HG03097 (cell line): Measurements from ENCODE around the gene TRIM22.
A peak's percentile ranks its signal among the peaks of the same experiment; 100 is the strongest.
"Not testable (repeated sequence)": the region's sequence is repeated elsewhere in the genome, so short reads cannot be mapped to it uniquely, and the experiment has no call there.

Experiments
- ATAC-seq: cut with Tn5 transposase; IDR thresholded peaks from one replicate; pipeline ENCODE4 v1.9.1; 2021; ENCODE audit not compliant: unreplicated experiment, low FRiP score

TRIM22 gene

GRCh38 chr11:5690216-5690615, 626 bp downstream of the TRIM22 start:
- no peak for ATAC-seq

GRCh38 chr11:5690736-5691135, 1.1 kb downstream of the TRIM22 start:
- no peak for ATAC-seq

- ATAC-seq, result not testable (repeated sequence)
Observed at GRCh38 chr11:5691238-5691963, 1.8 kb downstream of the TRIM22 start.

- ATAC-seq, result no peak
Observed at GRCh38 chr11:5691964-5692361, 2.4 kb downstream of the TRIM22 start.

- ATAC-seq, result no peak
Observed at GRCh38 chr11:5694642-5695041, 5.1 kb downstream of the TRIM22 start.

- ATAC-seq, result no peak
Observed at GRCh38 chr11:5695580-5695979, 6.0 kb downstream of the TRIM22 start.

- ATAC-seq, result no peak
Observed at GRCh38 chr11:5696210-5696609, 6.6 kb downstream of the TRIM22 start.

GRCh38 chr11:5698281-5698680, 8.7 kb downstream of the TRIM22 start:
- no peak for ATAC-seq

- ATAC-seq, result no peak
Observed at GRCh38 chr11:5700421-5701054, 10.9 kb downstream of the TRIM22 start.

- no peak for ATAC-seq
Observed at GRCh38 chr11:5701055-5701577, 11.5 kb downstream of the TRIM22 start.

GRCh38 chr11:5703741-5704536, 14.3 kb downstream of the TRIM22 start:
- ATAC-seq, result peak; percentile 62

GRCh38 chr11:5705688-5706087, 16.1 kb downstream of the TRIM22 start:
- ATAC-seq, result no peak

- no peak for ATAC-seq
Observed at GRCh38 chr11:5712507-5712906, 22.9 kb downstream of the TRIM22 start.

GRCh38 chr11:5713695-5714094, 24.1 kb downstream of the TRIM22 start:
- ATAC-seq, result no peak

GRCh38 chr11:5716518-5716917, 26.9 kb downstream of the TRIM22 start:
- ATAC-seq, result not testable (repeated sequence)

- no peak for ATAC-seq
Observed at GRCh38 chr11:5719703-5720495, 30.3 kb downstream of the TRIM22 start.

GRCh38 chr11:5722622-5723021, 33.0 kb downstream of the TRIM22 start:
- no peak for ATAC-seq

GRCh38 chr11:5726351-5726750, 36.8 kb downstream of the TRIM22 start:
- ATAC-seq, result no peak

GRCh38 chr11:5727691-5728090, 38.1 kb downstream of the TRIM22 start:
- ATAC-seq, result no peak

GRCh38 chr11:5736396-5736795, 46.8 kb downstream of the TRIM22 start, which contains the start of gene OR56B1:
Gene OR56B1 (plus strand): TSS chr11:5736448. CDS start chr11:5736517, 69 bp downstream.
- ATAC-seq, result no peak
